Transverse colon (tissue), 4 donors: ENCODE data around the gene ZNF365. TPM values are rescaled to one million over a fixed set of nuclear protein-coding genes. Genes with fewer than 3 reads are reported as not detected.

Source experiments
- DNase-seq: peaks from one replicate; pipeline ENCODE4 v3.0.0-alpha.2; 2019
- H3K27ac ChIP-seq, 4 donors: fragments of 200-600 bp; sonication (generic); 2 replicates each; pipeline ENCODE4 v1.5.1; 2016 to 2018; ENCODE audit warnings: inconsistent platforms in 4 of 4
- H3K27me3 ChIP-seq: fragments of 200-600 bp; sonication (generic); 2 replicates; pipeline ENCODE4 v1.5.1; 2017; ENCODE audit warnings: inconsistent platforms
- H3K36me3 ChIP-seq, 4 donors: fragments of 200-600 bp; sonication (generic); 2 replicates each; pipeline ENCODE4 v1.5.1; 2017 to 2019; ENCODE audit warnings: inconsistent platforms in 4 of 4
- H3K4me1 ChIP-seq, 4 donors: fragments of 200-600 bp; sonication (generic); 2 replicates each; pipeline ENCODE4 v1.5.1; 2017 to 2020; ENCODE audit warnings: inconsistent platforms in 4 of 4
- H3K4me3 ChIP-seq, 4 donors: fragments of 200-600 bp; sonication (generic); 1 replicate in 1 of 4; 2 replicates in 3 of 4; pipeline versions ENCODE4 v1.5.1 to v1.6.1; 2017 to 2019; ENCODE audit warnings: inconsistent platforms in 4 of 4
- H3K9me3 ChIP-seq, 2 donors: fragments of 200-600 bp; sonication (generic); 2 replicates each; pipeline ENCODE4 v1.5.1; 2017 to 2019; ENCODE audit warnings: inconsistent platforms in 2 of 2
- CTCF ChIP-seq, 5 experiments: fragments of 200-600 bp in 3 of 5; fragments of 450-650 bp in 2 of 5; sonication (generic) in 3 of 5; IDR thresholded peaks; 1 replicate in 2 of 5; 2 replicates in 3 of 5; pipeline ENCODE4 v1.5.1; 2016 to 2017; ENCODE audit warnings: antibody characterized with exemption in 5 of 5, inconsistent platforms in 3 of 5, mild to moderate bottlenecking in 2 of 5, moderate library complexity in 1 of 5
- EP300 ChIP-seq: sonication (generic); formaldehyde crosslinking; IDR thresholded peaks from one replicate; pipeline ENCODE4 v1.6.1; 2017; ENCODE audit warnings: antibody characterized with exemption, low read depth
- POLR2A ChIP-seq: fragments of 450-650 bp; IDR thresholded peaks from one replicate; pipeline ENCODE4 v1.6.1; 2016; ENCODE audit warnings: antibody characterized with exemption, mild to moderate bottlenecking, moderate library complexity
- POLR2AphosphoS5 ChIP-seq, 3 donors: sonication (generic); formaldehyde crosslinking; IDR thresholded peaks; one replicate each; pipeline ENCODE4 v1.6.1; 2016; ENCODE audit warnings: antibody characterized with exemption in 3 of 3
- WGBS, 2 donors: methylation state at CpG; one replicate each; pipeline ENCODE4 v1.1.5; 2018; ENCODE audit warnings: low coverage in 1 of 2; 5-methylcytosine and 5-hydroxymethylcytosine counted together
- in situ Hi-C, 4 donors: fragments of 200-750 bp; cut with MboI; loops; one replicate each; pipeline versions ENCODE4 v1.15.0 to v1.15.1; 2017; ENCODE audit warnings: low sequenced_read_pairs in 3 of 4, low pct_ligation_motif_present in 1 of 4, low pct_unique_long_range_greater_than_20kb in 1 of 4
- intact Hi-C: fragments of 100-400 bp; cut with DNase I; formaldehyde crosslinking; loops from one replicate; pipeline ENCODE4 v1.15.1; 2023; ENCODE audit warnings: low total_unique reads
- total RNA-seq, 4 donors: library from RNA; depleted of rRNA; stranded (reverse); fragments of >200 nt; gene quantifications; one replicate each; pipeline ENCODE4 v1.1.0, GENCODE V29; 2016

The ZNF365 gene
- total RNA-seq, 4 donors from 2014 or later, result not detected

DNA sequence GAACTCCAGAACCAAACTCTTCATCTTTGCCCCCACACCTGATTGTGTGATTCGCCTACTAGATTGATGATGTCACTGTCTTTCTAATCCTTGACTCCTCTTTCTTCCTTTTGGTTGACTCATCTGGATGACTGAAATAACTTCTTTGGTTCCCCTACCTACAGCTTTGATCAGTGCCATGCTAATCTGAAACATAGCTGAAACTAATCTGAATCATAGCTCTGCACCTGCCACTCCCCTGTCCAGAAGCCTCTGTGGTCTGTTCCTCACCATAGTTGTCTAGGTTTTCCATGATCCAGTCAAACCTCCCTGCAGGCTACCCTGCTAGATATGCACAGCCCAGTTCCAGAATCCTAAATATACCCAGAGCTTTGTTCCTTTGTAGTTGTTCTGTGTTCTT, 51.9 kb downstream of the ZNF365 start:
- H3K36me3 ChIP-seq, result no peaks in the 10 kb centered on the region
- no peak overlapping the region for H3K27ac ChIP-seq
- H3K27me3 ChIP-seq, result no peaks in the 10 kb centered on the region
- intact Hi-C loops (no loop called here), in situ Hi-C loops (loop anchor here in 2 of 4 donors (25.0 kb wide), 1 partner anchor 661 kb away; no protein-coding TSS in a partner anchor)
- no peaks in the 10 kb centered on the region for H3K9me3 ChIP-seq
- H3K4me3 ChIP-seq, result no peak overlapping the region
- 54 to 91% methylated on average over 1 of the region's 1 CpG for WGBS, 2 donors
- H3K4me1 ChIP-seq, result no peaks in the 10 kb centered on the region
- no peak for DNase-seq
- TF ChIP-seq CTCF (IDR thresholded peaks at IDR 0.05) (no peak), POLR2A (no peak), POLR2AphosphoS5 (IDR thresholded peaks at IDR 0.05) (no peak), EP300 (no peak)

DNA sequence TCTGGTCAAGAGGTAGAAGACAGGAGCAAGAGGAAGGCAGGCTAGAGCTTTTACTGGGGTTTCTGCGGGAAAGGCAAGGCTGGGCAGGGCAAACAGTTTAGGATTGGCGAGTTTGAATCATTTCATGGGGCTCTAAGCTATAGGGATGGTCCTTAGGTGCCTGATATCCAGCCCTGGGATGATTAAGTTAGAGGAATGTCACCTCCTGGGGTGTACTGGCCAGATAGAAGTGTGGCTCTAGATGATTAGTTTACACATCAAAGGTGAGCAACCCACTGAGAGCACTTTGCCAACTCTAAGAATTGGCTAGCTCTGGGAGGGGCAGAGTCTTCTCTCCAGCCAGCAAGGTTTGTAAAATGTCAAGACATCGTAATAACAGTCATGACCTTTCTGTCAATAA, 52.4 kb downstream of the ZNF365 start:
- DNase-seq, result no peak
- H3K36me3 ChIP-seq, result no peaks in the 10 kb centered on the region
- no peaks in the 10 kb centered on the region for H3K4me1 ChIP-seq
- H3K9me3 ChIP-seq, result no peaks in the 10 kb centered on the region
- in situ Hi-C loops (loop anchor here in 2 of 4 donors (25.0 kb wide), 1 partner anchor 661 kb away; no protein-coding TSS in a partner anchor), intact Hi-C loops (no loop called here)
- H3K27ac ChIP-seq, result no peak overlapping the region
- H3K4me3 ChIP-seq, result no peak overlapping the region
- no peaks in the 10 kb centered on the region for H3K27me3 ChIP-seq
- WGBS, 2 donors, result 48 to 67% methylated on average over 3 of the region's 3 CpGs
- no peak for TF ChIP-seq POLR2AphosphoS5 (IDR thresholded peaks at IDR 0.05)
- no peak for TF ChIP-seq EP300
- TF ChIP-seq CTCF (IDR thresholded peaks at IDR 0.05), result no peak
- TF ChIP-seq POLR2A, result no peak

GRCh38 chr10:62430881-62431280, 56.7 kb downstream of the ZNF365 start:
- no peak overlapping the region for H3K4me3 ChIP-seq
- no peak for DNase-seq
- TF ChIP-seq POLR2A (no peak), CTCF (IDR thresholded peaks at IDR 0.05) (no peak), EP300 (no peak), POLR2AphosphoS5 (IDR thresholded peaks at IDR 0.05) (no peak)
- intact Hi-C loops (no loop called here), in situ Hi-C loops (loop anchor here in 2 of 4 donors (25.0 kb wide), 1 partner anchor 656 kb away; no protein-coding TSS in a partner anchor)
- no peaks in the 10 kb centered on the region for H3K36me3 ChIP-seq
- 82 to 86% methylated on average over 1 of the region's 1 CpG for WGBS, 2 donors
- no peaks in the 10 kb centered on the region for H3K27me3 ChIP-seq
- H3K9me3 ChIP-seq, result no peaks in the 10 kb centered on the region
- no peak overlapping the region for H3K27ac ChIP-seq
- peaks cover 0 to 5% (median 0%) of the 10 kb centered on the region in 4 donors for H3K4me1 ChIP-seq

- intact Hi-C loops, result no loop called here
- TF ChIP-seq POLR2AphosphoS5 (IDR thresholded peaks at IDR 0.05), result no peak
- TF ChIP-seq CTCF (IDR thresholded peaks at IDR 0.05), result no peak
- TF ChIP-seq POLR2A, result no peak
- TF ChIP-seq EP300, result no peak
- in situ Hi-C loops, result loop anchor here in 2 of 4 donors (25.0 kb wide), 1 partner anchor 654 kb away; no protein-coding TSS in a partner anchor
- Histone ChIP-seq H3K9me3 (no peaks in the 10 kb centered on the region), H3K4me1 (peaks cover 0 to 5% (median 0%) of the 10 kb centered on the region in 4 donors), H3K36me3 (no peaks in the 10 kb centered on the region), H3K27me3 (no peaks in the 10 kb centered on the region), H3K4me3 (no peak overlapping the region), H3K27ac (peak overlapping the region in 1 of 4 donors; percentile 20)
- WGBS, 2 donors, result 61 to 65% methylated on average over 5 of the region's 5 CpGs
- no peak for DNase-seq
Observed at GRCh38 chr10:62433181-62433692, 59.1 kb downstream of the ZNF365 start.
